HEK293T (cell line): Measurements from ENCODE around the gene MAPK12.

Experiments
- CTBP1 ChIP-seq: fragments of 450-650 bp; IDR thresholded peaks from 2 replicates; pipeline ENCODE4 v1.6.1; 2016; ENCODE audit warnings: borderline replicate concordance
- HDGF ChIP-seq: fragments of 450-650 bp; IDR thresholded peaks from 2 replicates; pipeline ENCODE4 v1.6.1; 2017; ENCODE audit warnings: antibody characterized with exemption, borderline replicate concordance

DNA sequence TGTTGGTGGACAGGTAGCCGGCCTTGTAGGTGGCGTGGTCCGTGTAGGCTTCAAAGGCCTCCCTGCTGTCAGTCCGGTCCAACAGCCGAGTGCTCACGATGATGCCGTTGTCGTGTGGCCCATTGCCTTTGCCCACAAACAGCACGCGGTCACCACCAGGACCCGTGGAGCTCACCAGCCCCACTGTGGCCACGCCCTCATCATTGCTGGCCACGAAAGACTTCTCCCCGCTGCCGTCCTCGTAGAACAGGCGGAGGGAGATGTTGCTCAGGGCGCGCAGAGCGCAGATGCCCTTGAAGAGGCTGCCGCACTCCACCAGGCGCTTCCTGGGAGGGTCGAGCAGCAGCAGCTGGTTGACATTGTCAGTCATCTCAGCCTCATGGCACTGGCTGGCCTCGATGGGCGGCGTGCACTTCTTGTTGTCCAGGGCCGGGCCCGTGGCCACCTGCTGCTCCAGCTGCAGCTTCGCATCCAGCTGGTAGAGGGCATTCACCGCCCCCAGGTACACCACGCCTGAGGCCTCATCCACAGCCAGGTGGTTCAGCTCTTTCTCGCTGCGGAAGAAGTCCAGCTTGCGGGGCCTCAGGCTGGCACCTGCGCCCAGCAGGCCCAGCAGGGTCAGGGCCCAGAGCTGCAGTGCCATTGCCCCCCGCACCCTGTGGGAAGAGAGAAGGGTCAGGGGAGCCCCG lies 28.6 kb upstream of the MAPK12 start:
- no peak for TF ChIP-seq HDGF
- TF ChIP-seq CTBP1, result no peak
